HG03135 (cell line): Measurements from ENCODE around the gene ARHGAP32.

Experiments
- ATAC-seq: cut with Tn5 transposase; IDR thresholded peaks from one replicate; pipeline ENCODE4 v1.9.1; 2021; ENCODE audit warnings: mild to moderate bottlenecking, moderate library complexity; ENCODE audit not compliant: unreplicated experiment

ARHGAP32 gene

GRCh38 chr11:129192150-129192549, at the start of gene ARHGAP32:
Gene ARHGAP32, minus strand, starts transcription at chr11:129192325. Its CDS starts 127 bp downstream, at chr11:129192198.
- no peak for ATAC-seq

DNA sequence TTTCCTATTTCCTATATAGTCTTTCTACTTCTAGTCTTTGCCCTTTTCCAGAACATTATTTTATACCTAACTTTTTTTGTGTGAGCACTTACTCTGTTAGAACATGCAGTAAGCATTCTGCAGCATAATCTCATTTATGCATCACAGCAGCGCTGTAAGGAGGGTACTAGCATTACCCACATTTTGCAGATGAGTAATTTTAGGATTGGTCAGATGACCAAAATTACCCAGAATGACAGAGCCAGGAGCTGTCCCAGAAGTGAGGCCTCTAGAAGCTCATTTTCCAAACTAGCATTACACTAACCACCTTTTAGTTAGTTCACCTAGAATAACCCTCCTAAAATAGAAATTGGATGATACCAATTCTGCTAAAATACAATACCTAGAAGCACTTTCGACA, 47.1 kb upstream of the ARHGAP32 start:
- no peak for ATAC-seq

DNA sequence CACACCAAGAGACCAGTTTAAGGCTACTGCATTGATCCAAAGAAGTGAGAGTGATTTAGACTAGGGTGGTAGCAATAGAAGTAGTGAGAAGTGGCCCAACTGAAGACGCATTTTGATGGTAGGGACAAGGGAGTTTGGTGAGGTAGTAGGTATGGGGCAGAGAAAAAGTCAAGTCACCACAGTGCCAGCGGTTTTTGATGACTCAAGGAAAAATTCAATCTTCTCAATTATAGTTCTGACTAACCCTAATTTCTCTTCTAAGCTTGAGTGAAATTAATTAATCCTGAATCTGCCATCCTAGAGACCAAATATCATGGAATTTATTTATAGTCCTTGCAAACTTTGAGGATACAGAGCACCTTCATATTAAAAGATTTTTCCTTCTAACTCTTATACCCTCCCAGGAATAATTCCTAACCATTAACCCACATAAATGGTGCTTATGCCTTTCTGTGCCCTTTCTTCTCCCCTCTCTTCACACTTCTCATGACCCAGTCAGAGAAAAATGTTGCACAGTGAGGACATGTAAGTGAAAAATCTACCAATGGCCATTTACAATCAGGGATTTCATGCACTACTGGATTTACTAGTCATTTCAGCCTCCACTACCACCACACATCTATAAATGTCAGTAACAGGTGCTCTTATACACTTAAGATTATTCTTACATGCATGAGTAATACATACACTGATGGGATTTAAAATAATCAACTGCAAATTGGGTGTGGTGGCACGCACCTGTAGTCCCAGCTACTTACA, 45.9 kb upstream of the ARHGAP32 start:
- no peak for ATAC-seq

GRCh38 chr11:129237456-129237855, 45.3 kb upstream of the ARHGAP32 start:
- ATAC-seq = no peak

GRCh38 chr11:129236850-129237249, 44.7 kb upstream of the ARHGAP32 start:
- ATAC-seq = no peak

GRCh38 chr11:129234978-129235377, 42.9 kb upstream of the ARHGAP32 start:
- ATAC-seq = no peak

- ATAC-seq = no peak
These were observed 37.9 kb upstream of the ARHGAP32 start for GRCh38 chr11:129230006-129230405.

DNA sequence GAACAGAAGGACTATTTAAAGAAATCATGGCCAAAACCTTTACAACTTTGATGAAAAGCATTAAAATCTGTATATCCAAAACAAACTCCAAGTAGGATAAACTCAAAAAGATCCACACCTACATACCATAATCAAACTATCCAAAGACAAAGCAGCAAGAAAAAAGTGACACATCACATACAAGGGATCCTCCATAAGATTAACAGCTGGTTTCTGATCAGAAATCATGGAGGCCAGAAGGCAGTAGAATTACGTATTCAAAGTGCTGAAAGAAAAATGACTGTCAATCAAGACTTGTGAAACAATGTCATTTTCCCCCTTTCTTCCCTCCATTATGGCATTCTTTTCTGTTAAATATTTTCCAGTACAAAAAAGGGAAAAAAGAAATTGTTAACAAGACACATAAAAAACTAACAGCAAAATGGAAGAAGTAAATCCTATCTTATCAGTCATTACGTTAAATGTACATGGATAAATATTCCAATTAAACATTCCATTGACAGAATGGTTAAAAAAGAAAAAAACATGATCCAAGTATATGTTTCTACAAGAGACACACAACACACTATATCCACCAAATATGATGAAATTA, 34.2 kb upstream of the ARHGAP32 start:
- ATAC-seq = no peak

GRCh38 chr11:129225190-129225589, 33.1 kb upstream of the ARHGAP32 start:
- no peak for ATAC-seq

DNA sequence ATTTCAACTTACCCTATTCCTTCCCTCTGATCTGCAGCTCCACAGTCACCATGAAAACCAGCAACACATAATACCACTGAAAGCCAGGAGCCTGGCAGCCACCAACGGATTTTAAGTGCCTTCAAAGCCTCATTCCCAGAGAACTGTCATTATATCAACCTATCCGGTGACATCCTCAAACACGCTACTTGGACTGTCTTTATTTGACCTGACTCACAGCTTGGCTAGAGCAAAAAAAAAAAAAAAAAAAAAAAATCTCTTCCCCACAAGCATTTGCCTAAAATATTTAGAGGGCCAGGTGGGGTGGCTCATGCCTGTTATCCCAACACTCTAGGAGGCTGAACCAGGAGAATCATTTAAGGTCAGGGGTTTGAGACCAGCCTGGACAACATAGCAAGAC, 32.4 kb upstream of the ARHGAP32 start:
- no peak for ATAC-seq

GRCh38 chr11:129223701-129224149, 31.6 kb upstream of the ARHGAP32 start:
- ATAC-seq = no peak

DNA sequence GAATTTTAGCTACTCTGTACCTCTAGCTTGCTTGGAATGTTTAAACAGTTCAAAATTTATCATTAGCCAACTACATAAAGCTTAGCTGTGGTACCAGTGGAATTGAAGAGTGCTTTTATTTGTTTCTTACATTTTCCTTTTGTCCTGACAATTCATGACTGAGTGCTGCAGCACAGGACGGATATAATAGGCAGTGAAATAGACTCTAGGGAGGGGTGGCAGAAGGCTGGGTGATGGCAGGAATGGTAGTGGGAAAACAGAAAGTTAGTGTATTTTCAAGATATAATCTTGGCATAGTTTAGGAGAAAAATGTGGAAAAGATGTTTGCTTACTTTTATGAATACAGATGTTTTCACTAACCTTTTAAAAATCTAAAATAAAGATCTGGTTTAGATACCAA, 31.1 kb upstream of the ARHGAP32 start:
- ATAC-seq = no peak

- ATAC-seq = no peak
These were observed 30.0 kb upstream of the ARHGAP32 start for GRCh38 chr11:129222158-129222557.

DNA sequence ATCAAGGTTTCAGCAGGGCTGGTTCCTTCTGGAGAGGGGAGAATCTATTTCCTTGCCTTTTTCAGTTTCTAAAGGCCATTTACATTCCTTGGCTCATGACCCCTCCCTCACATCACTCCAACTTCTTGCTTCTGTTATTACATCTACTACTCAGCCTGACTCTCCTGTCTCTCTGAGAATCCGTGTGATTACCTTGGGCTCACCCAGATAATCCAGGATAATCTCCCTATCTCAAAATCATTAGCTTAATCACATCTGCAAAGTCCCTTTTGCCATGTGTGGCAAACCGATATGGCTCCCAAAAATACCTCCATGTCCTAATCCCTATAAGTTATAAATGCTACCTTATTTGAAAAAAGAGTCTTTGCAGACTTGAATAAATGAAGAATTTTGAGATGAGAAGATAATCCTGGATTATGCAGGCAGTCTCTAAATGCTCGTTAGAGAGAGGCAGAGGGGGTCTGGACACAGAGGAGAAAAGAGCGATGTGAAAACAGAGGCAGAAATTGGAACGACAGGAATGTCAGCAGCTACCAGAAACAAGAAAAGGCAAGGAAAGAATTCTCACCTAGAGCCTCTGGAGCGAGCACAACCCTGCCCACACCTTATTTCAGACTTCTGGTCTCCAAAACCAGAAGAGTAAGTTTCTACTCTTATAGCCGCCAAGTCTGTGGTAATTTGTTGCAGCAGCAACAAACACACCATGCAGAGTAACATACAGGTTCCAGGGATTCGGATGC, 23.6 kb upstream of the ARHGAP32 start:
- ATAC-seq = no peak

DNA sequence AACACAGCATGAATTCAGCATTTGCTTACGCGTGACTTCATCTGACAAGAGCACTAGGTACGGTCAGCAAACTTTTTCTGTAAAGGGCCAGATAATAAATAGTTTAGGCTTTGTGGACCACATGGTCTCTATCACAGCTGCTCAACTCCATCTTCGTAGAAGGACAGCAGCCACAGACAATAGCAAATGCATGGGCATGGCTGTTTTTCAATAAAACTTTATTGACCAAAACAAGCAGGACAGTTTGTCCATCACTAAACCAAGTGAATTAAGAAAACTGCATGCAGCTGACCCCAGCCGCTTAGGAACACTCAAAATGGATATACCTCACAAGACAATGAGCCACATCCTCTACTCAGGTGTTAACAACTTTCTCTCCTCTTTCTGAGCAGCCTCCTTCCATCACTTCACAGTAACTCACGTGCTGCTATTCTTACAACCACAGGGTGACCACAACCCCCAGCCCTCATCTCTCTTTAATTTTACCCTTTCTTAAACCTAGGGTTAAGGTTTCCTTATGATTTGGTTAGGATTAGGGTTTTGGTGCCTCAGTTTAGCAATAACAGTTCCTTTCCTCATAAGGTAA, 22.7 kb upstream of the ARHGAP32 start:
- ATAC-seq = no peak

DNA sequence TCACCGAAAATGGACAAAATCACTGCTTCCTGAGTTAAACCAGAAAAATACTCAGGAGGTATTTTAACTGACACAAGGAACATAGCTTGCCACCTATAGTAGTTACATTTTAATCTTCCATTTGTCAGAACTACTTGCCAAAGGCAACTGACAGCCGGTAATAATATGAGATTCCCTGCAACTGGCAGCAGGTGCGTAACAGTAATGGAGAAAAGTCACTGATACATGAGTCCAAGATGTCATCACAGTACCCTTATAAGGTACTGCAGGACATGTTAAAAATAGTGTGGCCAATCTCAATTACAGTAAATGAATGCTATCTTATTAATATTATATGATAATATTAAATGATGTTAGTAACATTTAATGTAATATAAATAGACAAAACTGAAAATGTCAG, 21.1 kb upstream of the ARHGAP32 start:
- no peak for ATAC-seq

DNA sequence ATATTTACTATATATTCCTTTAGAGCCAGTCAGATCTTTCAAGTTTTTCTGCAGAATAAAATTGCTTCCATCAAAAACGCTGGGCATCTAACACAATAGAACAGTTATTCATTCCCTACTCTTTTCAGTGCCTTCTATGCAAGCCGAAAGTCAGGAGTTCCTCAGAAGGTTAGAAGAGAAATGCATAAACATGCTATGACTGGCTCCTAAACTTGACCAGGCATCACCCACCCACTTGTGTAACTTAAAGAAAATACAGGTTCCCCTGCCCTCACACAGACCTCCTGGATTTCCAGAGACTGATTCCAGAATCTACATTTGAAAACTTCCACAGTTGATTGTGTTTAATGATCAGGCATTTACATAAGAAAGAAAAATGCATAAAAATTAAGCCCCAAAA, 19.3 kb upstream of the ARHGAP32 start:
- no peak for ATAC-seq

GRCh38 chr11:129210831-129211181, 18.7 kb upstream of the ARHGAP32 start:
- ATAC-seq = no peak

DNA sequence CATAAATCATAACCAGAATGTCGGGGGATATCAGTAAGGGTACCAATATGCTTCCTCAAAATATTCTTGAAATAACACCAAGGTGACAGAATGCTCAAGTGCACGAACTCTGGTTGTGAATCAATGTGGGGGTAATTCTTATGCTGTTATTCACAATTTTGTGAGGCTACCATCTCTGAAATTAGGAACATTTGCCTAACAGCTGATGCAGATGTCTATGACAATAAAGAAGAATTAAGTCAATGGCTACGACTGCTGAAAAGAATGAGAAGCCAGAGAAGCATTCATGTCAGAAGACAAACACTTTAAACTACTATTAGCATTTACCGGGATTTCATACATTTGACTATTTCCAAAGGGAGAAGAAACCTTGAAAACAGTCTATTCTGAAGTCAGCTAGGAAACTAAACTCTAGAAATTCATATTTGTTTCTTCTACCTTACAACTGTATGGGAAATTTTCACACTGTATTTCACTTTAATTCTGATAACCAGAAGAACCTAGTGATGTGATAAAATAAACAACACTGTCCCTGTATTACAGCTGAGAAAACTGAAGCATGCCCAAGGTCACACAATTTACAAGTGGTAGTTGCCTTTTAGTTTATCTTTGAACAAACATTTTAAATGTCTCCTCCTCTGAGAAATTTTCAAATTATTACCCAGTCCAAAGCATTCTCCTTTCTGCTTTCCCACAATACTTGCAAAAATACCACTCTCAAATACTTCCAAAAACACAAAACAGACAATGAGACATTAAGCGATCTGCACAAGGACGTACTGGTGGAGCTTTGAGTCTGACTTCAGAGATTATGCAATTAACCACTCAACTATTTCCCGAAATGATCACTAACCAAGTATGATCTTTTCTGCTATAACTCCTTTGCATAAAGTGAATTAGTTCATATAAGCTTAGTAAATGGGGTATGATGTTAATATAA, 18.0 kb upstream of the ARHGAP32 start:
- no peak for ATAC-seq

DNA sequence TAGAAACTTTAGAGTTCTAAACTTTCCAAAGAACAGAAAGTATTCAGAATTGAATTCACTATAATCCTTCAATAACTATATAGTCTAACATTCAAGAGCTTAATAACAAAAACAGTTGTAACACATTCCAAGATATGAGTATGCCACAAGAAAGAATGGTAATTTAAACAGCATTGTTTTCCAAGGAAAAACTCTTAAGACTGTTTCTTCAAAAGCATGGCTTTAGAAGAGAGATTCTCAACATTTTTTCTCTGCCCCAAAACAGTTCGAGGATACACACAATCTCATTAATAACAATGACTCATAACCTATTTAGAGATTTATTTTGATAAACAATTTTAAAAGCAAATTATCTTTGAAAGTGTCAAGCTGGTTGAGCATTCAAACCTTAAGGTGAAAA, 16.7 kb upstream of the ARHGAP32 start:
- ATAC-seq = no peak
